WTC11 (cell line): ENCODE data around the gene LYSMD3.

ENCODE experiments used
- ETV6 ChIP-seq: sonication (generic); formaldehyde crosslinking; IDR thresholded peaks from 2 replicates; pipeline ENCODE4 v1.8.1; 2022; ENCODE audit warnings: mild to moderate bottlenecking, missing genetic modification reagents
- GABPB1 ChIP-seq: sonication (generic); formaldehyde crosslinking; IDR thresholded peaks from 2 replicates; pipeline ENCODE4 v1.8.1; 2023; ENCODE audit warnings: mild to moderate bottlenecking, missing genetic modification reagents
- NFYB ChIP-seq: sonication (generic); formaldehyde crosslinking; conservative IDR thresholded peaks from 2 replicates; pipeline ENCODE4 v1.8.0; 2022; ENCODE audit warnings: low read depth, missing genetic modification reagents
- OVOL2 ChIP-seq: fragments of 250-450 bp; sonication (Bioruptor Pico); IDR thresholded peaks from 2 replicates; pipeline ENCODE4 v1.9.0; 2021; ENCODE audit warnings: mild to moderate bottlenecking, borderline replicate concordance
- SP1 ChIP-seq: sonication (generic); formaldehyde crosslinking; conservative IDR thresholded peaks from 2 replicates; pipeline ENCODE4 v1.8.1; 2022; ENCODE audit warnings: missing genetic modification reagents
- ZNF121 ChIP-seq: sonication (generic); formaldehyde crosslinking; IDR thresholded peaks from 2 replicates; pipeline ENCODE4 v1.8.0; 2023; ENCODE audit warnings: missing genetic modification reagents
- TF ChIP-seq, protein P1 (sequence below): fragments of 200-600 bp; IDR thresholded peaks from 2 replicates; pipeline ENCODE4 v1.8.0; 2022; ENCODE audit warnings: antibody characterized with exemption
- TF ChIP-seq, protein P2 (sequence below): sonication (generic); formaldehyde crosslinking; IDR thresholded peaks from 2 replicates; pipeline ENCODE4 v1.8.1; 2023; ENCODE audit warnings: mild to moderate bottlenecking, moderate library complexity, missing genetic modification reagents
- TF ChIP-seq, protein P3 (sequence below): sonication (generic); formaldehyde crosslinking; IDR thresholded peaks from 2 replicates; pipeline ENCODE4 v1.8.1; 2022; ENCODE audit warnings: low read depth, mild to moderate bottlenecking, moderate library complexity, missing genetic modification reagents, borderline replicate concordance
- TF ChIP-seq, protein P4 (sequence below): sonication (generic); formaldehyde crosslinking; IDR thresholded peaks from 2 replicates; pipeline ENCODE4 v1.8.0; 2022; ENCODE audit warnings: mild to moderate bottlenecking, missing genetic modification reagents
- TF ChIP-seq, protein P5 (sequence below): sonication (generic); formaldehyde crosslinking; IDR thresholded peaks from 2 replicates; pipeline ENCODE4 v1.8.1; 2022; ENCODE audit warnings: missing genetic modification reagents, borderline replicate concordance

DNA sequence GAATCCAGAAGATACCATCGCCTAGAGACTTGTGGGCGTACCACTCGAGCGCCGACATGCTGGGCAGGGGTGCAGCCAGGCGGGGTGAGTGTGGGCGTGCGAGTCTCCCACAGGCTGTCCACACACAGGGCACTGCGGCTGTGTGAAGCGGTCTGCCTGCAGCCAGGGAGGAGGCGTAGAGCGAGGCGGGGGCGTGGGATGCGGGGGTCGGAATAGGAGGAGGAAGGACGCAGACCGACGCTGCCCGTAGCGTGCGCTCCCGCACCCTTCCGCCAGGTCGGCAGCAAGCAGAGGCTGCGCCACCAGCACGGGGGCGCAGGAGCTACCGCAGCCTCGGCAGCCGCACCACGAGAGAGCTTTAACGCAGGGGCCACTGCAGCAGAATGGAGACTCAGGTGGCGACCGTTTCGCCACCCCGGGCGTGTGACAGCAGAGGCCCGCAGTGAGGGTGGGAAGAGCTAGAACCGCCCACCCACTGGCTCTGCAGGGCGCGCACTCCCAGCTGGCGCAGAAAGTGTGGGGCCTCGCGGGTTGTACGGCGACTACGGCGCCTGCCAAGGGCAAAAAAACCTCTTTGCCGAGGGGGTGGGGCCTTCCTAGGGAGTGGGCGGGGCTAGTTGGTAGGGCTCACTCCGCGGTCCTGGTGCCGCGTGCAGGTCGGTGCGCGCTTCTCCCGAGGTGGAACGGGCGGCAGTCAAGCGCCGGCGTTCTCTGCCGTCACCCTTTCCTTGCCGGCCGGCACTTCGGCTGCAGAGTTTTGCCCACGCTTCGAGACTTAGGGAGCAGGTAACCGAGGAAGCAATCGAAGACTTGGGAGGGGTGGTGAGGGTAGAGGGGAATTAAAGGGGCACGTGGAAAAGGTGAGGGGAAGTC lies 54.9 kb downstream of the LYSMD3 start, which contains the start of the genes MBLAC2 and POLR3G:
- TF ChIP-seq GABPB1 = peak; percentile 65; the same call in 1 of the 2 replicates
- no peak for TF ChIP-seq OVOL2 (CRISPR knock-in tag)
- TF ChIP-seq, protein P1, sequence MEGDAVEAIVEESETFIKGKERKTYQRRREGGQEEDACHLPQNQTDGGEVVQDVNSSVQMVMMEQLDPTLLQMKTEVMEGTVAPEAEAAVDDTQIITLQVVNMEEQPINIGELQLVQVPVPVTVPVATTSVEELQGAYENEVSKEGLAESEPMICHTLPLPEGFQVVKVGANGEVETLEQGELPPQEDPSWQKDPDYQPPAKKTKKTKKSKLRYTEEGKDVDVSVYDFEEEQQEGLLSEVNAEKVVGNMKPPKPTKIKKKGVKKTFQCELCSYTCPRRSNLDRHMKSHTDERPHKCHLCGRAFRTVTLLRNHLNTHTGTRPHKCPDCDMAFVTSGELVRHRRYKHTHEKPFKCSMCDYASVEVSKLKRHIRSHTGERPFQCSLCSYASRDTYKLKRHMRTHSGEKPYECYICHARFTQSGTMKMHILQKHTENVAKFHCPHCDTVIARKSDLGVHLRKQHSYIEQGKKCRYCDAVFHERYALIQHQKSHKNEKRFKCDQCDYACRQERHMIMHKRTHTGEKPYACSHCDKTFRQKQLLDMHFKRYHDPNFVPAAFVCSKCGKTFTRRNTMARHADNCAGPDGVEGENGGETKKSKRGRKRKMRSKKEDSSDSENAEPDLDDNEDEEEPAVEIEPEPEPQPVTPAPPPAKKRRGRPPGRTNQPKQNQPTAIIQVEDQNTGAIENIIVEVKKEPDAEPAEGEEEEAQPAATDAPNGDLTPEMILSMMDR = no peak
- TF ChIP-seq, protein P2, sequence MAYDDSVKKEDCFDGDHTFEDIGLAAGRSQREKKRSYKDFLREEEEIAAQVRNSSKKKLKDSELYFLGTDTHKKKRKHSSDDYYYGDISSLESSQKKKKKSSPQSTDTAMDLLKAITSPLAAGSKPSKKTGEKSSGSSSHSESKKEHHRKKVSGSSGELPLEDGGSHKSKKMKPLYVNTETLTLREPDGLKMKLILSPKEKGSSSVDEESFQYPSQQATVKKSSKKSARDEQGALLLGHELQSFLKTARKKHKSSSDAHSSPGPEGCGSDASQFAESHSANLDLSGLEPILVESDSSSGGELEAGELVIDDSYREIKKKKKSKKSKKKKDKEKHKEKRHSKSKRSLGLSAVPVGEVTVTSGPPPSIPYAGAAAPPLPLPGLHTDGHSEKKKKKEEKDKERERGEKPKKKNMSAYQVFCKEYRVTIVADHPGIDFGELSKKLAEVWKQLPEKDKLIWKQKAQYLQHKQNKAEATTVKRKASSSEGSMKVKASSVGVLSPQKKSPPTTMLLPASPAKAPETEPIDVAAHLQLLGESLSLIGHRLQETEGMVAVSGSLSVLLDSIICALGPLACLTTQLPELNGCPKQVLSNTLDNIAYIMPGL (CRISPR knock-in tag) = peak; percentile 97
- TF ChIP-seq, protein P3, sequence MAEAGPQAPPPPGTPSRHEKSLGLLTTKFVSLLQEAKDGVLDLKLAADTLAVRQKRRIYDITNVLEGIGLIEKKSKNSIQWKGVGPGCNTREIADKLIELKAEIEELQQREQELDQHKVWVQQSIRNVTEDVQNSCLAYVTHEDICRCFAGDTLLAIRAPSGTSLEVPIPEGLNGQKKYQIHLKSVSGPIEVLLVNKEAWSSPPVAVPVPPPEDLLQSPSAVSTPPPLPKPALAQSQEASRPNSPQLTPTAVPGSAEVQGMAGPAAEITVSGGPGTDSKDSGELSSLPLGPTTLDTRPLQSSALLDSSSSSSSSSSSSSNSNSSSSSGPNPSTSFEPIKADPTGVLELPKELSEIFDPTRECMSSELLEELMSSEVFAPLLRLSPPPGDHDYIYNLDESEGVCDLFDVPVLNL (CRISPR knock-in tag) = peak; percentile 84; the same call in 1 of the 2 replicates
- TF ChIP-seq, protein P4, sequence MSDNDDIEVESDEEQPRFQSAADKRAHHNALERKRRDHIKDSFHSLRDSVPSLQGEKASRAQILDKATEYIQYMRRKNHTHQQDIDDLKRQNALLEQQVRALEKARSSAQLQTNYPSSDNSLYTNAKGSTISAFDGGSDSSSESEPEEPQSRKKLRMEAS (CRISPR knock-in tag) = peak; percentile 85
- TF ChIP-seq ETV6 (CRISPR knock-in tag) = peak; percentile 89; the same call in 1 of the 2 replicates
- TF ChIP-seq, protein P5, sequence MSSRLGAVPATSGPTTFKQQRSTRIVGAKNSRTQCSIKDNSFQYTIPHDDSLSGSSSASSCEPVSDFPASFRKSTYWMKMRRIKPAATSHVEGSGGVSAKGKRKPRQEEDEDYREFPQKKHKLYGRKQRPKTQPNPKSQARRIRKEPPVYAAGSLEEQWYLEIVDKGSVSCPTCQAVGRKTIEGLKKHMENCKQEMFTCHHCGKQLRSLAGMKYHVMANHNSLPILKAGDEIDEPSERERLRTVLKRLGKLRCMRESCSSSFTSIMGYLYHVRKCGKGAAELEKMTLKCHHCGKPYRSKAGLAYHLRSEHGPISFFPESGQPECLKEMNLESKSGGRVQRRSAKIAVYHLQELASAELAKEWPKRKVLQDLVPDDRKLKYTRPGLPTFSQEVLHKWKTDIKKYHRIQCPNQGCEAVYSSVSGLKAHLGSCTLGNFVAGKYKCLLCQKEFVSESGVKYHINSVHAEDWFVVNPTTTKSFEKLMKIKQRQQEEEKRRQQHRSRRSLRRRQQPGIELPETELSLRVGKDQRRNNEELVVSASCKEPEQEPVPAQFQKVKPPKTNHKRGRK (CRISPR knock-in tag) = no peak
- TF ChIP-seq SP1 (CRISPR knock-in tag) = peak; percentile 95
- TF ChIP-seq ZNF121 (CRISPR knock-in tag) = no peak
- peak; percentile 16; the same call in 1 of the 2 replicates for TF ChIP-seq NFYB (CRISPR knock-in tag)
